ENCODE measurements around the gene PRCC.

Gene PRCC

GRCh38 chr1:156832434-156832833 is 65.1 kb downstream of the PRCC start:
- DNase-seq (ENCODE audit: low read depth, low spot score) = no peak

GRCh38 chr1:156833603-156834002 is 66.3 kb downstream of the PRCC start:
- peak; percentile 35 for DNase-seq (ENCODE audit: low read depth, low spot score)
- no peak overlapping the region for H3K4me3 ChIP-seq (ENCODE audit: low read length)

More at GRCh38 chr1:156832434-156832833, 65.1 kb downstream of the PRCC start:
- H3K4me3 ChIP-seq (ENCODE audit: low read length) = no peak overlapping the region

DNA sequence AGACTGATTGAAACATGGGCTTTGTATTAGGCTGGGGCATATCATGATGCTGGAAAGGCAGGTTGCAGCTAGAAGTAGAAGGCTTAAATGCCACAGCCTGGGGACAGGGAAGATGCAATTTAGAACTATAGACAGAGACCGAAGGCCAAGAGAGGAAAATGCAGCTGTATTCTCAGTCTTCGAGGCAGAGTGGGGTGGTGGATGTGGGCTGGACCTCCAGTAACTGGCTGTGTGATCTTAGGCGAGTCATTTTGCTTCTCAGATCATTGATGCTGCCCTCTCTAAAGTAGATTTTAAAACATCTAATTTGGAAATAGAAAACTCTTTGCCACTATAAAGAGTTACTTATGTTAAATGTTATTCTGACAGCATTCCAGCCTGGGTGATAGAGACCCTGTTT is 67.0 kb downstream of the PRCC start:
- no peak for DNase-seq (ENCODE audit: low read depth, low spot score)

GRCh38 chr1:156836041-156836654 is 68.8 kb downstream of the PRCC start:
- H3K4me3 ChIP-seq (ENCODE audit: low read length) = no peak overlapping the region
- DNase-seq (ENCODE audit: low read depth, low spot score) = no peak

More for the DNA sequence above, 67.0 kb downstream of the PRCC start:
- no peak overlapping the region for H3K4me3 ChIP-seq (ENCODE audit: low read length)

DNA sequence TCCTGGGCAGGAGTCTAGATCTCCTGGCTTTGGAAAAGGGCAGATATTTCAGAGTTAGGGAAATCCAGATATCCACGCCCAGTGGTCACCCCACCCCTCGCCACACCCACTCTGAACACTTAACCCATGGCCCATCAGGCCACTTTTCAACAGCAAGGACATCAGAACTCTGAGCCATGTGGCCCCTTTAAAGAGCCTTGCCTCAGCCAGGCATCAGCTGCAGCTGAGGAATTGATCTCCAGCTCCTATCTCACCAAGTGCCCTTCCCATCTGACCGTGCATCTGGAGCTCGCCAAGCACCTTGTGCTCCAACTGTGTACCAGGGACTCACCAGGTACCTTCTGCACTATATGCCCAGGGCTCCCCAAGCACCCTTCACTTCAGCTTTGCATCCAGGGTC is 69.6 kb downstream of the PRCC start:
- H3K4me3 ChIP-seq (ENCODE audit: low read length) = no peak overlapping the region
- DNase-seq (ENCODE audit: low read depth, low spot score) = no peak

GRCh38 chr1:156838972-156839371 is 71.6 kb downstream of the PRCC start:
- no peak overlapping the region for H3K4me3 ChIP-seq (ENCODE audit: low read length)
- no peak for DNase-seq (ENCODE audit: low read depth, low spot score)

- H3K4me3 ChIP-seq (ENCODE audit: low read length) = no peak overlapping the region
- DNase-seq (ENCODE audit: low read depth, low spot score) = no peak
These were observed 72.2 kb downstream of the PRCC start for GRCh38 chr1:156839426-156840109.

DNA sequence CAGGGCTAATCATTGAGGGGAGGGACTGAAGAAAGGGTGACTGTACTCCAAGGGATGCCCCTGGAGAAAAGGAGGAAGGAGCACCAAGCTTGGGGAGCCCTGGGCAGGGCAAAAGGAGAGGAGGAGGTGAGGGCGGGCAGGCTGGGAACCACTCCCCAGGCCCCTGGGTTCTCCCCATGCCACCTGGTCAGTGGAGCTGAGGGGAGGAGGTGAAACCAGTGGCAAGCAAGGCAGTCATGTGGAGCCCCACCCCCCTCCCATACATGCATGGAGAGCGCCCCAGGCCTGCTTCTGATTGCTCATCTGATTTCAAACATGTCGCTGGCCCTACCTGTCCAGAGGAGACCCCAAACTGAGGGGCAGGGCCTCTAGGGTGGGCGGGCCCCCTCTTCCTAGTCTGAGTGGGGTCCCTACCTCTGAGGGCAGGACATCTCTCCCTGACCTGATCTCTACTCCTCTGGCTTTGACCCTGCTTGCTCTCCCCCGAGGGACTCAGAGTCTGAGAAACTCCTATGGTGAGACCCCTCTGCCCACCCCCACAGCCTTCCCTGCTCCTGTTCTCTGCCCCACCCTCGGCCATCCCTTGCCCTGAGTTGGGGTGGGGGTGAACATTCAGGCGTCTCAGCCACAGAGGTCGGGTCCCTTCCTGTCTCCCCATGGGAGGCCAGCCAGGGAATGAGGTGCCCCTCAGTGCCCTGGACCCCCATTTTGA is 73.0 kb downstream of the PRCC start:
- no peak overlapping the region for H3K4me3 ChIP-seq (ENCODE audit: low read length)
- DNase-seq (ENCODE audit: low read depth, low spot score) = no peak

- DNase-seq (ENCODE audit: low read depth, low spot score) = no peak
- H3K4me3 ChIP-seq (ENCODE audit: low read length) = no peak overlapping the region
These were observed 73.6 kb downstream of the PRCC start for GRCh38 chr1:156840898-156841279.

GRCh38 chr1:156841295-156841855 is 74.0 kb downstream of the PRCC start:
- DNase-seq (ENCODE audit: low read depth, low spot score) = no peak

GRCh38 chr1:156842618-156843300 is 75.4 kb downstream of the PRCC start:
- DNase-seq (ENCODE audit: low read depth, low spot score) = no peak
- no peak overlapping the region for H3K4me3 ChIP-seq (ENCODE audit: low read length)

More at GRCh38 chr1:156841295-156841855, 74.0 kb downstream of the PRCC start:
- no peak overlapping the region for H3K4me3 ChIP-seq (ENCODE audit: low read length)

GRCh38 chr1:156844102-156844501 is 76.8 kb downstream of the PRCC start:
- H3K4me3 ChIP-seq (ENCODE audit: low read length) = no peak overlapping the region
- no peak for DNase-seq (ENCODE audit: low read depth, low spot score)

DNA sequence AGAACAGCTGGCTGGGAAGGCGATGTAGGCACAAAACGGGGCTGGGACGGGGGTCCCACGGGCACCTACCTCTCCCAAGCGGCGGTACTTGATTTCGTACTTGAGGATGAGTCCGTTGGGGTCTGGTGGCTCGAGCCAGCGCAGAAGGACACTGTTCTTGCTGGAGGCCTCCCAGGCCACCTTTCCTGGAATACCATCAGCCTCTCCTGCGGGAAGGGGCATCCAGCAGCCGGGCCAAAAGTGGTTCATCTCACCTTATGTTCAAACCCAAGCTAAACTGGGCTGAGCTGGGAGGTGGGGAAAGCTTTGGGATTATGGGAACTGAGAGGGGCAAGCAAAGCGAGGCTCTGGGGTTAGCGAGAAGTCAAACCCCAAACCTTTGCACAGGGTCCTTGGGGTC is 77.3 kb downstream of the PRCC start:
- H3K4me3 ChIP-seq (ENCODE audit: low read length) = no peak overlapping the region

DNA sequence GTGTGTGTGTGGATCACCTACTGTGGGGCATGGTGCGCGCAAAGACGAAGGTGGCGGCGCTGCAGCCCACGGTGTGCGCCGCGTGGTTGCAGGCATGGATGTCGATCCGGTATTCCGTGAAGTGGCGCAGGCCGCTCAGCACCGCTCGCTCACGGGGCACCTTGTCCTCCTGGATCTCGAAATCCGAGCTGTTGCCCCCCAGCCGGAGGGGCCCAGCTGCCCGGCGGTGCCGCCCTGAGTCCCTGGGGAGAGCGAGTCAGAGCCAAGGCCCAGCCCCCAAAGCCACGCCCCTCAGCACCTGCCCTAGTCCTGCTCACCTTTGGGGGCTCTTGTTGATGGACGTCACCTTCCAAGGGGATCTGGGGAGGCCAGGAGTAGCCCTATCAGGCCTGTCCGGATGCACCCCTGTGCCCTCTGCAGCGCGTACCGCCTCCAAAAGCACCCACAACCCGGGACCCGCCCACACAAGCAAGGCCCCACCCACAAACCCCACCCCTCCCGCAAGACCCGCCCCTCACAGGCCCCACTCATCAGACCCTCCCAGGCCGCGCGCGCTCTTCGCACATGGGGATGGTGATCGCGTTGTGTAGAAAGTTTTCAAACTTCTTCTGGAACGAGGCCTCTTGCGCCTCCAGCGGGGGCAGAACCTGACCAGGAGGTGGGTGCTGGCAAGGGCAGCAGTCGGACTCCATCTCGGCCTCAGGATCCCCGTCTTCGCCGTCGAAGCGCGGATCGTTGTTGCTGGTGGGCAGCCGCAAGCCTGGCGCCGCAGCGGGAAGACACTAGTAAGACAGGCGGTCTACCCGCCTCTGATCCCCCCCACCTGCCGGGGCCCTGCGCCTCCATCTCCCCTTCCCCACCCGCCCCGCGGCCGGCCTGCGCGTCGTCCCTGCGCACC is 78.0 kb downstream of the PRCC start:
- H3K4me3 ChIP-seq (ENCODE audit: low read length) = no peak overlapping the region
- DNase-seq (ENCODE audit: low read depth, low spot score) = no peak

More for the DNA sequence above, 77.3 kb downstream of the PRCC start:
- DNase-seq (ENCODE audit: low read depth, low spot score) = no peak

DNA sequence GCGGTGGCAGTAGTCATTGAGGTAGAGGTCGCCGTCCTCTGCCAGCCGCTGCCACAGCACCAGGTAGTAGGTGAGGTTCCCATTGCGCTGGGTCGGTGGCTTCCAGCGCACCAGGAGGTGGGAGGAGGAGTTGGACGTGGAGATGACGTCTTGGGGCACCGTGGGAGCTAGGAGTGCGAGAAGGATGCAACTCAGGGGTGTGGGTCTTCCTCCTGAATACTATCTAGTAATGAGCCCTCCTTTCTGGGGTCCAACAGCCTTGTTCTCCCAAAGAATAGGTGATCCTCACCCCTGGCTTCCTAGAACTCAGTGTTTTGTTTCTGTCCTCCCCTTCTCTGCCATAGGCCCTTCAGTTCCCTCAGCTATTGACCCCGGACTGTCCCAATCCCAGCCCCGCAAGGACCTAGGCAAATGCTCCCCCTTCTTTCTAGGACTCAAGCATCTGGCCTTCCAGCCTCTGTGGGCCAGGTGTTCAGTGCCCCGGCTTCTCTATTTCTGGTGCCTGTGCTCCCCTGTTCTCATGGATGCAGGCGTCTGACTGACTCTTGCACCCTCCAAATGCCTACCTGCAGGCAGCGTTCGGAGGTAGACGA is 78.7 kb downstream of the PRCC start:
- H3K4me3 ChIP-seq (ENCODE audit: low read length) = no peak overlapping the region
- no peak for DNase-seq (ENCODE audit: low read depth, low spot score)

DNA sequence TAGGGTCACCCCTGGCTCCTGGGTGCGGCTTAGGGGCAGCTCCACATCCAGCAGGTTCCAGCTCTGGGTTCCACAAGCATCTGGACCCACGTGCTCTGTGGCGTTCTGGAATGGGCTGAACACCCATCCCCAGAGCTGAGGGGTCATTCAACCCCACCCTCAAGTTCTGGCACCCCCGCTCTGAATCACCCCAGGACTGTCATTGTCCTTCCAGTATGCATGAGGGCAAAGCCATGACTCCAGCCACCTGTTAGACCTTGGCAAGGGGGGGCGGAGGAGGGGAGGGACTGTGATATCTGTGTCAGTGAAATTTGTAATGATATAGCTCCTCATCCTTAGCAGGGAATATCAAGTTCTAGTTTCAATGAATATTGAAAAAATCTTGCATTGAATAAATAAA is 79.3 kb downstream of the PRCC start:
- no peak for DNase-seq (ENCODE audit: low read depth, low spot score)
- H3K4me3 ChIP-seq (ENCODE audit: low read length) = no peak overlapping the region

- H3K4me3 ChIP-seq (ENCODE audit: low read length) = no peak overlapping the region
- DNase-seq (ENCODE audit: low read depth, low spot score) = no peak
These were observed 80.5 kb downstream of the PRCC start for GRCh38 chr1:156847591-156848460.
